ENCODE measurements around the gene SULT1A2.

GRCh38 chr16:28567292-28567691, 29.6 kb downstream of the SULT1A2 start:
- TF ChIP-seq EZH2phosphoT487 (IDR thresholded peaks at IDR 0.05; ENCODE audit: borderline replicate concordance) = no peak
- TF ChIP-seq, protein P1, sequence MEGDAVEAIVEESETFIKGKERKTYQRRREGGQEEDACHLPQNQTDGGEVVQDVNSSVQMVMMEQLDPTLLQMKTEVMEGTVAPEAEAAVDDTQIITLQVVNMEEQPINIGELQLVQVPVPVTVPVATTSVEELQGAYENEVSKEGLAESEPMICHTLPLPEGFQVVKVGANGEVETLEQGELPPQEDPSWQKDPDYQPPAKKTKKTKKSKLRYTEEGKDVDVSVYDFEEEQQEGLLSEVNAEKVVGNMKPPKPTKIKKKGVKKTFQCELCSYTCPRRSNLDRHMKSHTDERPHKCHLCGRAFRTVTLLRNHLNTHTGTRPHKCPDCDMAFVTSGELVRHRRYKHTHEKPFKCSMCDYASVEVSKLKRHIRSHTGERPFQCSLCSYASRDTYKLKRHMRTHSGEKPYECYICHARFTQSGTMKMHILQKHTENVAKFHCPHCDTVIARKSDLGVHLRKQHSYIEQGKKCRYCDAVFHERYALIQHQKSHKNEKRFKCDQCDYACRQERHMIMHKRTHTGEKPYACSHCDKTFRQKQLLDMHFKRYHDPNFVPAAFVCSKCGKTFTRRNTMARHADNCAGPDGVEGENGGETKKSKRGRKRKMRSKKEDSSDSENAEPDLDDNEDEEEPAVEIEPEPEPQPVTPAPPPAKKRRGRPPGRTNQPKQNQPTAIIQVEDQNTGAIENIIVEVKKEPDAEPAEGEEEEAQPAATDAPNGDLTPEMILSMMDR (conservative IDR thresholded peaks at IDR 0.05; ENCODE audit: low read length) = no peak

Measured in Loucy (cell line).